Bronchial epithelial cell (primary cell): ENCODE measurements around the gene NPAS3. TPM values are rescaled to one million over a fixed set of nuclear protein-coding genes. Genes with fewer than 3 reads are reported as not detected.
A peak's percentile ranks its signal among the peaks of the same experiment; 100 is the strongest.

Source experiments
- DNase-seq: peaks from one replicate; pipeline ENCODE4 v3.0.0-alpha.2; 2010; ENCODE audit warnings: low read depth
- FAIRE-seq: peaks from 2 replicates; lab custom pipeline; 2011; peaks lifted over from hg19 to GRCh38; lab: Jason Lieb, UNC
- H3K27me3 ChIP-seq: 2 replicates; pipeline ENCODE4 v1.5.1; 2011; ENCODE audit warnings: low read length; ENCODE audit not compliant: control insufficient read depth, insufficient read depth
- H3K36me3 ChIP-seq: 2 replicates; pipeline ENCODE4 v1.5.1; 2011; ENCODE audit warnings: low read length; ENCODE audit not compliant: control insufficient read depth, insufficient read depth
- H3K4me3 ChIP-seq: 2 replicates; pipeline ENCODE4 v1.5.1; 2011; ENCODE audit warnings: mild to moderate bottlenecking, low read depth, low read length, control low read depth
- total RNA-seq: library from RNA; depleted of rRNA; stranded (reverse); fragments of >200 nt; gene quantifications from 2 replicates; pipeline ENCODE4 v1.2.1, GENCODE V29; 2014
- TF ChIP-seq, protein P1 (sequence below): IDR thresholded peaks from 2 replicates; pipeline ENCODE4 v1.5.1; 2011; ENCODE audit warnings: mild to moderate bottlenecking, moderate library complexity, low read length, control low read depth, inconsistent platforms; ENCODE audit not compliant: insufficient read depth, severe bottlenecking

The NPAS3 gene
- total RNA-seq, 1 donor from 2014 or later = not detected

DNA sequence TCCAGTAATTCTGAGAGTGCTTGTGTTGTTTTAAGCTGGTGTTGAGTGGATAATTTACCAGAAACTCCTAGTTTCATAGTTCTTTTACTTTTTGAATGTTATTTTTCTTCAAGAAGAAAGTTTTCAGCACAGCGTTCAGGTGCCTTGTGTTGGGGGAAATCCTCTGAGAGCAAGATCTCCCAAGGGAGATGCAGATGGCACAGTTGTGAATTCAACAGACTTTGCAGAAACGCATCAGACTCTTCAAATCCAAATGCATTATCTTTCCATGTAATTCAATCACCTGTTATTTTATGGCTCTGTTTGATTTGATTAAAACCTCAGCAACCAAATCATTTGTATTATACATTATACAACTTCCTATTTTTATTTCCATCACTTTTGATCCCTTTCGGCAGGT lies 572.3 kb downstream of the NPAS3 start:
- TF ChIP-seq, protein P1, sequence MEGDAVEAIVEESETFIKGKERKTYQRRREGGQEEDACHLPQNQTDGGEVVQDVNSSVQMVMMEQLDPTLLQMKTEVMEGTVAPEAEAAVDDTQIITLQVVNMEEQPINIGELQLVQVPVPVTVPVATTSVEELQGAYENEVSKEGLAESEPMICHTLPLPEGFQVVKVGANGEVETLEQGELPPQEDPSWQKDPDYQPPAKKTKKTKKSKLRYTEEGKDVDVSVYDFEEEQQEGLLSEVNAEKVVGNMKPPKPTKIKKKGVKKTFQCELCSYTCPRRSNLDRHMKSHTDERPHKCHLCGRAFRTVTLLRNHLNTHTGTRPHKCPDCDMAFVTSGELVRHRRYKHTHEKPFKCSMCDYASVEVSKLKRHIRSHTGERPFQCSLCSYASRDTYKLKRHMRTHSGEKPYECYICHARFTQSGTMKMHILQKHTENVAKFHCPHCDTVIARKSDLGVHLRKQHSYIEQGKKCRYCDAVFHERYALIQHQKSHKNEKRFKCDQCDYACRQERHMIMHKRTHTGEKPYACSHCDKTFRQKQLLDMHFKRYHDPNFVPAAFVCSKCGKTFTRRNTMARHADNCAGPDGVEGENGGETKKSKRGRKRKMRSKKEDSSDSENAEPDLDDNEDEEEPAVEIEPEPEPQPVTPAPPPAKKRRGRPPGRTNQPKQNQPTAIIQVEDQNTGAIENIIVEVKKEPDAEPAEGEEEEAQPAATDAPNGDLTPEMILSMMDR = no peak
- Histone ChIP-seq H3K36me3 (no peaks in the 10 kb centered on the region), H3K27me3 (no peaks in the 10 kb centered on the region), H3K4me3 (no peak overlapping the region)
- DNase-seq (no peak), FAIRE-seq (no peak)

DNA sequence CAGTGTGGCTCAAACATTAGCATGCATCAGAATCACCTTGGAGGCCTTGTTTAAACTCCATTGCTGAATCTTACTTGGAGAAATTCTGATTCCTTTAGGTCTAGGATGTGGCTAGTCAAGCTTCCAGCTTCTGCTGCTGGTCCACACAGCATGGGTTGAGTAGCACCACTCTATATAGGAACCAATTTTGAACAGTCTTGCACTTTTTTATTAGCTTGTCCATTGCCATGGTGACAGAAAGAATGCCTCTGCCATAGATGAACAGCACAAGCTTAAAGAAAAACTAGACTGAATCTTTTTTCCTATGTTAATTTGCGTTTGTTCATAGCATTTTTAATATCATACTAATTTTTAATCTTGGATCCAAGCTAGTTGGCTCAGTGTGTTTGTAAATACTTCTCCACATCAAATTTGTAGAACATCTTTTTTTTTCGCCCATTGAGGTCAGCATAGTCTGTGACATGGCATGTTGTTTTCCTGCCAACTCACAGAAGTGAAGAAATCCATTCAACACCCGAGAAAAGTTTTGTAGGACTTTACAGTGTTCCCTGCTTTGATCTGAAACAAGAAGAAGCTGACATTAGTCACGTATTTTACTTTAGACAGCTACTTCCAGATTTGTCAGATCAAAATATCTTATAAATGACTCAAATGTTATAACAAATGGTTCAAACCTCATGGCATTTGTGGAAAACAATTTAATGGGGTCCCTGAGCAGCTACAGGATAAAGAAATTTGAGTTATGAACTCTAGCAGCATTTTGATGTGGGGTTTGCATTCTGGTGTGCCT lies 573.4 kb downstream of the NPAS3 start:
- no peak overlapping the region for H3K4me3 ChIP-seq

DNA sequence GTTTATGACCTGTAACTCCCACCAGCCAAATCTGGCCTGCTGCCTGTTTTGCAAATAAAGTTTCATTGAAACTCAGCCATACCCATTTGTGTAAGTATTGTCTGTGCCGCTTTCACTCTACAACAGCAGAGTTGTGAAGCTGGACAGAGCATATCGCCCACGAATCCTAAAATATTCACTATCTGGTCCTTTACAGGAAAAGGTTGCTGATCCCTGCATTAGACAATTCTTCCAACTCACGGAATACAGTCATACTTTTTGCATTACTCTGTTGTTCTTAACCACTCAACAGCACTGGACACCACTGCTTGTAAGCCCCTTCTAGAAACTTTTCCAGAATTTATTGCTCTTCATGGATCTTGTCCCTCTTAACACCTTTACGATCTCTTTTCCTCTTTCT lies 576.8 kb downstream of the NPAS3 start:
- H3K27me3 ChIP-seq = no peaks in the 10 kb centered on the region
- TF ChIP-seq, protein P1 = no peak
- no peak for FAIRE-seq
- DNase-seq = no peak
- no peak overlapping the region for H3K4me3 ChIP-seq
- H3K36me3 ChIP-seq = no peaks in the 10 kb centered on the region

More for the DNA sequence above, 573.4 kb downstream of the NPAS3 start:
- DNase-seq = peak; percentile 6
- no peaks in the 10 kb centered on the region for H3K36me3 ChIP-seq
- no peaks in the 10 kb centered on the region for H3K27me3 ChIP-seq
- TF ChIP-seq, protein P1 = no peak
- FAIRE-seq = no peak

DNA sequence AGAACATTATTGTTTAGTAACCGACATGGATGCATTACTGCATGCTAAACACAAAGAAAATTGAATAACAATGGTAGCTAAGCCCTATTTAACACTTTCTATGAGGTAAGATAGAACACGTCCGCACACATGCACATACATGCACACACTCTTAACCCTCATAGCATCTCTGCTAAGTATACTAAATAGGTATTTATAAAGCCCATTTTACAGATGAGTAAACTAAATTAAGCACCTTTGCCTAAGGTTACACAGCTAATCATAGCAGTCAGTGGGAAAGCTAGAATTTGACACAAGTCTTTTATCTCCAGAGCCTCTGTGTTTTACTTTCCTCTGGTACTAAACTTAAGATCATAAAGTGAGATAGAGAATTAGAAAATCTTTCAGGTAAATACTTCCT lies 577.2 kb downstream of the NPAS3 start:
- TF ChIP-seq, protein P1 = no peak
- Histone ChIP-seq H3K27me3 (no peaks in the 10 kb centered on the region), H3K4me3 (no peak overlapping the region), H3K36me3 (no peaks in the 10 kb centered on the region)
- FAIRE-seq = no peak
- DNase-seq = no peak

DNA sequence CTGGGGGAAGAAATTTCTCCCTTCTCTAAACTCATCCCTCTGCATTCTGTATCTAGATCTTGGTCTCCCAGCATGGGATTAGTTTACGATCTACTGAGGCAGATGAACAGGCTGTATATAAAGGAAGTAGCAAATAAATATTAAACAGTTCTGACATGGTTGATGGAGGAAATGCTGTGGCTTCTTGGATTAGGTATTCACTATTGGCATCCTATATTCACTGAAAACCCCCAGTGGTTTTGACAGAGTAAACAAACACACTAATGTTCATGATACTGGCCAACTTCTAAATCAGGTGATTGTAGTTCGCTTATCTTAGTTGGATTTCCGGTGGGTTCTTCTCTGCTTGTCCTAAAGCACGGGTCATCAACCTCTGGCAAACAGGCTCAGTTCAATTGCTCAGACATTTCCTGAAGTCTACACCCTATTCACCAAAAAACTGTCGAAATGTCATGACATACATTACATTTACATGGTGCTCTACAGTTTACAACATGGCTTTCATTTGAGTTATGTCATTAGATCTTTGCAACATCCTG lies 578.3 kb downstream of the NPAS3 start:
- no peaks in the 10 kb centered on the region for H3K36me3 ChIP-seq
- H3K27me3 ChIP-seq = no peaks in the 10 kb centered on the region
- DNase-seq (no peak), FAIRE-seq (peak; percentile 80)
- TF ChIP-seq, protein P1 = no peak
- no peak overlapping the region for H3K4me3 ChIP-seq
